Measurements from ENCODE around the gene POPDC2.
A peak's percentile ranks its signal among the peaks of the same experiment; 100 is the strongest.

POPDC2 gene

GRCh38 chr3:119663885-119664284 is 3.5 kb upstream of the POPDC2 start:
- no peak for TF ChIP-seq POLR2AphosphoS5 (IDR thresholded peaks at IDR 0.05; ENCODE audit: low read depth, low read length)
- TF ChIP-seq SIN3A (IDR thresholded peaks at IDR 0.05; ENCODE audit: borderline replicate concordance, insufficient read depth, low read length) = no peak
- TF ChIP-seq REST (IDR thresholded peaks at IDR 0.05; ENCODE audit: insufficient read depth in 1 of 2, low read depth in 2 of 2, low read length in 2 of 2) = no peak
- TF ChIP-seq TAF1 (IDR thresholded peaks at IDR 0.05; ENCODE audit: borderline replicate concordance, insufficient read depth, low read length) = no peak
- no peak for TF ChIP-seq FOXP2 (optimal IDR thresholded peaks at IDR 0.05; ENCODE audit: borderline replicate concordance, extremely low read depth, extremely low read length, insufficient read depth)

GRCh38 chr3:119662604-119663373 is 2.4 kb upstream of the POPDC2 start:
- TF ChIP-seq FOXP2 (optimal IDR thresholded peaks at IDR 0.05; ENCODE audit: borderline replicate concordance, extremely low read depth, extremely low read length, insufficient read depth) (no peak), REST (IDR thresholded peaks at IDR 0.05; ENCODE audit: insufficient read depth in 1 of 2, low read depth in 2 of 2, low read length in 2 of 2) (peak in 1 of 2 experiments; percentile 27; a peak in 1 of 4 replicates)

GRCh38 chr3:119659606-119660291 is 640 bp downstream of the POPDC2 start:
- no peak for TF ChIP-seq POLR2AphosphoS5 (IDR thresholded peaks at IDR 0.05; ENCODE audit: low read depth, low read length)

GRCh38 chr3:119658994-119659393 is 1.4 kb downstream of the POPDC2 start:
- no peak for TF ChIP-seq FOXP2 (optimal IDR thresholded peaks at IDR 0.05; ENCODE audit: borderline replicate concordance, extremely low read depth, extremely low read length, insufficient read depth)
- no peak for TF ChIP-seq TAF1 (IDR thresholded peaks at IDR 0.05; ENCODE audit: borderline replicate concordance, insufficient read depth, low read length)
- no peak for TF ChIP-seq POLR2AphosphoS5 (IDR thresholded peaks at IDR 0.05; ENCODE audit: low read depth, low read length)

- TF ChIP-seq FOXP2 (optimal IDR thresholded peaks at IDR 0.05; ENCODE audit: borderline replicate concordance, extremely low read depth, extremely low read length, insufficient read depth) (no peak), TAF1 (IDR thresholded peaks at IDR 0.05; ENCODE audit: borderline replicate concordance, insufficient read depth, low read length) (no peak), REST (IDR thresholded peaks at IDR 0.05; ENCODE audit: insufficient read depth in 1 of 2, low read depth in 2 of 2, low read length in 2 of 2) (no peak), SIN3A (IDR thresholded peaks at IDR 0.05; ENCODE audit: borderline replicate concordance, insufficient read depth, low read length) (no peak), POLR2AphosphoS5 (IDR thresholded peaks at IDR 0.05; ENCODE audit: low read depth, low read length) (no peak)
These were observed 2.3 kb downstream of the POPDC2 start for GRCh38 chr3:119657887-119658702.

- no peak for TF ChIP-seq POLR2AphosphoS5 (IDR thresholded peaks at IDR 0.05; ENCODE audit: low read depth, low read length)
- no peak for TF ChIP-seq REST (IDR thresholded peaks at IDR 0.05; ENCODE audit: insufficient read depth in 1 of 2, low read depth in 2 of 2, low read length in 2 of 2)
- TF ChIP-seq FOXP2 (optimal IDR thresholded peaks at IDR 0.05; ENCODE audit: borderline replicate concordance, extremely low read depth, extremely low read length, insufficient read depth) = no peak
- no peak for TF ChIP-seq SIN3A (IDR thresholded peaks at IDR 0.05; ENCODE audit: borderline replicate concordance, insufficient read depth, low read length)
- TF ChIP-seq TAF1 (IDR thresholded peaks at IDR 0.05; ENCODE audit: borderline replicate concordance, insufficient read depth, low read length) = no peak
These were observed 6.5 kb downstream of the POPDC2 start for GRCh38 chr3:119653876-119654275.

Measured in PFSK-1 (cell line).